GM12801 (cell line): ENCODE measurements around the gene MYRF.

Source experiments
- TF ChIP-seq, protein P1 (sequence below): IDR thresholded peaks from one replicate; pipeline ENCODE4 v1.5.1; 2011; ENCODE audit warnings: control low read depth; ENCODE audit not compliant: insufficient read length; ENCODE audit errors: extremely low read depth

The MYRF gene

DNA sequence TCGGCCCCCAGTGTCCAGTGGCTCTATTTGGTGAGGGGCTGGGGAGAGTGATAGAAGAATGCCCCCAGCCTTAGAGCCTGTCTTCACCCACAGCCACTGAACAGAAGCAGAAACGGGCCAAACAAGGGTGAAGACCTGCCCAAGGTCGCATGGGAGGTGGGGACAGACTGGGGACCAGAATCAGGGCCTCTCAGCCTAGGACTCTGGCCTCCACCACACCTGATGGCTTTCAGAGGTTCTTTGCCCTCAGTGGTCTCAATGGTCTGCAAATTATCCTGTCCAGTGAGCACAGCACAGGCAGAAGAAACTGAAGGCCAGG, 4.5 kb upstream of the MYRF start:
- TF ChIP-seq, protein P1, sequence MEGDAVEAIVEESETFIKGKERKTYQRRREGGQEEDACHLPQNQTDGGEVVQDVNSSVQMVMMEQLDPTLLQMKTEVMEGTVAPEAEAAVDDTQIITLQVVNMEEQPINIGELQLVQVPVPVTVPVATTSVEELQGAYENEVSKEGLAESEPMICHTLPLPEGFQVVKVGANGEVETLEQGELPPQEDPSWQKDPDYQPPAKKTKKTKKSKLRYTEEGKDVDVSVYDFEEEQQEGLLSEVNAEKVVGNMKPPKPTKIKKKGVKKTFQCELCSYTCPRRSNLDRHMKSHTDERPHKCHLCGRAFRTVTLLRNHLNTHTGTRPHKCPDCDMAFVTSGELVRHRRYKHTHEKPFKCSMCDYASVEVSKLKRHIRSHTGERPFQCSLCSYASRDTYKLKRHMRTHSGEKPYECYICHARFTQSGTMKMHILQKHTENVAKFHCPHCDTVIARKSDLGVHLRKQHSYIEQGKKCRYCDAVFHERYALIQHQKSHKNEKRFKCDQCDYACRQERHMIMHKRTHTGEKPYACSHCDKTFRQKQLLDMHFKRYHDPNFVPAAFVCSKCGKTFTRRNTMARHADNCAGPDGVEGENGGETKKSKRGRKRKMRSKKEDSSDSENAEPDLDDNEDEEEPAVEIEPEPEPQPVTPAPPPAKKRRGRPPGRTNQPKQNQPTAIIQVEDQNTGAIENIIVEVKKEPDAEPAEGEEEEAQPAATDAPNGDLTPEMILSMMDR, result no peak

DNA sequence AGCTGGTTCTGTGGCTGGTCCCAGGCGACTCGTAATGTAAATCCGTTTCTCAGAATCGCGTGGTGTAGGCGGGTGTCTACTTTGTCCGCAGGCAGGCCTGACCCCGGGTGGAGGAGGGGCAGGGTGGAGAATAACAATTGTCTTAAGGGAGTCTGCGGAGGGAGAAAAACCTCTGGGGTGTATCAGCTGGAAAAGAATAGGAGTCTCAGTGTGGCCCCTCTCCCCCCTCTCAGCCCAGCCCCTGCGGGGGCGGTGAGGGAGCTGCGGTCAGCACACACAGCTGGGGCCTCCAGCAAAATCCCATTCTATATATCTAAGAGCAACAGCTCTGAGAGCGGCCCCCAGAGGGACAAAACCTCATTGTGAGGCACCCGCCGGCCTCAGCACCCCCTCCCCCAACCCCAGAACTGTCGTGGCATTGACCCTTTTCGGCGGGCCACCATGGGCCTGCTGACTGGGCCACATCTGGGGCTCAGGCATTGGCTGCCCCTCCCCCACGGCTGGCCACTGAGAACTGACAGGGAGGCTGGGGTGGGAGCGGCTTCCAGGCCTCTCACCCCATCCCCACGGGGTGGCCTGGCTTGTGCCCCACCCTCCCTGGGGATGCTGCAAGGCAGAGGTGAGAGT, 2.7 kb upstream of the MYRF start:
- TF ChIP-seq, protein P1, result no peak

DNA sequence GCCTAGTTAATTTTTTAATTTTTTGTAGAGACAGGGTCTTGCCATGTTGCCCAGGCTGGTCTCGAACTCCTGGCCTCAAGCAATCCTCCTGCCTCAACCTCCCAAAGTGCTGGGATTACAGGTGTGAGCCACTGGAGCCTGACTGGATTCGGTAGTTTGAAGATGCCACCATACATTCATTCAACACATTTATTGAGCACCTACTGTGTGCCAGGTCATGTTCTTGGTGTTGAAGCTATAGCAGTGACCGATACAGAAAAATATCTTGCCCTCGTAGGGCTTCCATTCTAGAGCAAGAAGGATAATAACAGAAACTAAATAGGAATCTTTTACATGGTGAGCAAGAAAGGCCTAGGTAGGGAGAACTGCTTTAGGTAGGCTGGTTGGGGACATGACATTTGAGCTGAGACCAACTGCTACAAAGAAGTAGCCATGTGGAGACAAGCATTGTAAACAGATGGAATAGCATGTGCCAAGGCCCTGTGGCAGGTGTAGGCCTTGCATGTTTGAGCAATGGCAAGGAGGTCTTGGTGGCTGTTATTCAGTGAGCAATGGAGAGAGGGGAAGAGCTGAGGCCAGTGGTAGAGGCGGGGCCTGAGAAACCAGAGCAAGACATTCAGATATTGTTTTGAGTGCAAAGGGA, 1.7 kb upstream of the MYRF start:
- TF ChIP-seq, protein P1, result no peak

DNA sequence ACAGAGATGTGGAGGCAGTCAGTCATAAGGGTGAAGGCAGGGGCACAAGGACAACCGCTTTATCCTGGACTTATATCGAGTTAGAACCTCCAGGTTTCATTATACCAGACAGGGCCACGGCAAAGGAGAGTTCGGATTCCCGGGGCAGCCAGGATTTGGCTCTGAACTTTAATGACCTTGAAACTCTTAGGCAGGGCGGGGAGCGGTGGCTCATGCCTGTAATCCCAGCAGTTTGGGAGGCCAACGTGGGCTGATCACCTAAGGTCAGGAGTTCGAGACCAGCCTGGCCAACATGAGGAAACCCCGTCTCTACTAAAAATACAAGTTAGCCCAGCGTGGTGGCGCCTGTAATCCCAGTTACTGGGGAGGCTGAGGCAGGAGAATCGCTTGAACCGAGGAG, 1.1 kb upstream of the MYRF start:
- TF ChIP-seq, protein P1, result no peak

DNA sequence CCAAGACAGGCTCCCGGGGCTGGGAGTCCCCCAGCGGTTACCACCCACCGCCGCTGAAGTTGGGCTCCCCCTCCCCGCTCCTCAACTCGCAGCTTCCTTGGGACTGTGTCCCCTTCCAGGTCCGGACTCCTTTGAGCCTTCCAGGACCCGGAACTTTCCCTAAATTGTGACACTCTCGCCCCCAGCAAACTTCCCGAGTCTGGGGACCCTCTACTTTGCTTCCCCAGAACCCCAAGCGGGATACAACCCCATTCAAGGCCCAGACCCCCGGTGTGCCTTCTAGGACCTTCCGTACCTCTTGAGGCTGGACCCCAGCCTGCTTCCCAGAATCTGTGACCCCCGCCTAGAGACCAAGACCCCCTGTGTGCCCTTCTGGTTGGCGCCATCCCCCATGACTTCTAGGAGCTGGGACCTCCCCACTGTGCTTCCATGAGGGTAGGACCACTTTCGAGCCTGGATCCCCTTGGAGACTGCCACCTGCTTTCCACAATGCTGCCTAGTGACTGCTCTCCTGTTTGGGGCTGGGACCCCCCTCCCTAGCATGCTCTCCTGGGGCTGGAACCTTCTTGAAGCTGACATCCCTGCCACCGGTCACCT, 587 bp downstream of the MYRF start:
- TF ChIP-seq, protein P1, result no peak

DNA sequence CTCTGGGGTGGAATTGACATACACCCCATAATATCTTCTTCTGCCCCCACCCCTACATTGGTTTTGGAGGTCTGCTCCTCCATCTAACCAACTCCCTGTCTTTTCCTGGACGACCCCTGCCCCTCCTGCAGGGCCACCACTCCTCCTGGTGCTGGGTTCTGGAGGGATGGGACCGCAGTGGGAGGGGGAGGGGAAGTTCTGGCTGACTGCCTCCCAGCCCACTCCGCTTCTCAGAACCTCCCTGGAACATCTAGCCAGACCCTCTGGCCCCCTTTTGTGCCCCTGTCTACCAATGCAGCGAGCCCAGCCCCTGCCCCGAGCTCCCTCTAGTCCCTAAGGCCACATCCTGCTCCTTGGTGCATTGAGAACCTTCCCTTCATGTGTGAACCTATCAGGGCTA, 1.2 kb downstream of the MYRF start:
- TF ChIP-seq, protein P1, result no peak

DNA sequence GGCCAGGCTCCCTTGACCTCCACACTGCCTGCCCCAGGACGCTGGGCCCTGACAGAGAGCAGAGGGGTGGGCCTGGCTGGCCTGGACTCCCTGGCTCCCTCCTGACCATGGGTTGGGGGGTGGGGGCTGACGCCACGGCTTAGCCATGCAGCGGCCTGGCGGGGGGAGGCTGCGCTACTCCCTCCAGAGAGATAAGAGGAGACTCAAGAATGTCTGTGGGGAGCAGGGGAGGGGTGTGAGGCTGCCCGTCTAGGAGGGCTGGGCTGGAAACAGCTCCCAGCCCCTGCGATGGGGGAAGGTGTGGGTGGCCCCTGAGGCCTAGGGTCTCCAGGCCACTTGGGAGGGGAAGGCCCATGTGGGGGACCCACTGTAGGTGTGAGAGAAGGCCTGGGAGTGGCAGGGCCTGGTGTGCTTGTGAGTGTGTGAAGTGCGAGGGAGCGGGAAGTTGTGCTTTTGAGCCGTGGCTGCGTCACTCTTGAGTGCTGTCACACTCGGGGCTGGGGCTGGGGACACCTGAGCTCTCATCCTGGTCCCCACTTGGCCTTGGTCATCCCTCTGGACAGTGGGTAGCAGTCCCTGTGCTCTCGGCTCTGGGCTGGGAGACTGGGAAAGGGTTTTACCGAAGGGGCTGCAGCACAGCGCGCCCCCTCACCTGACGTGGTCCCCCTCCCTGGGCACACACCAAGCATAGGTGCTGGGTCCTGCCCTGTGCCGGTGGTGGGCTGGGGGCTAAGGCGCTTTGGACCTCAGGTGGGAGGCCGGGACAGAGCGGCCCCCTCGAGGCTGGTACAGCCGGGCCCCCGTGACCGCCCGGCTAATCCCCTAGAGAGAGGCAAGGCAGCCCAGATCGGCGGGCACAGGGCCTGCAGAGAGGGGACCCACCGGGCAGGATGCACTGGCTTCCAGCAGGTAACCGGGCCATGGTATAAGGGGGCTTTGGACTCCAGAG, 2.4 kb downstream of the MYRF start:
- TF ChIP-seq, protein P1, result no peak
